WTC11 (cell line): ENCODE results near the gene MDFIC.

ENCODE experiments used
- CTCF ChIP-seq: fragments of 200-600 bp; IDR thresholded peaks from 2 replicates; pipeline ENCODE4 v1.8.0; 2022; ENCODE audit warnings: antibody characterized with exemption
- E2F1 ChIP-seq: sonication (generic); formaldehyde crosslinking; IDR thresholded peaks from 2 replicates; pipeline ENCODE4 v1.8.0; 2022; ENCODE audit warnings: mild to moderate bottlenecking, missing genetic modification reagents
- MAX ChIP-seq: sonication (generic); formaldehyde crosslinking; IDR thresholded peaks from 2 replicates; pipeline ENCODE4 v1.8.0; 2022; ENCODE audit warnings: mild to moderate bottlenecking, missing genetic modification reagents

- TF ChIP-seq CTCF: no peak
- no peak for TF ChIP-seq MAX
- TF ChIP-seq E2F1 (CRISPR knock-in tag): no peak
Measured at GRCh38 chr7:114985116-114985715, 63.3 kb downstream of the MDFIC start.
